ENCODE measurements around the gene FLYWCH1. TPM values are rescaled to one million over a fixed set of nuclear protein-coding genes. Genes with fewer than 3 reads are reported as not detected.

FLYWCH1 gene
- polyA plus RNA-seq, 3 donors, result 27.8 to 38.9 (median 32.4) TPM

DNA sequence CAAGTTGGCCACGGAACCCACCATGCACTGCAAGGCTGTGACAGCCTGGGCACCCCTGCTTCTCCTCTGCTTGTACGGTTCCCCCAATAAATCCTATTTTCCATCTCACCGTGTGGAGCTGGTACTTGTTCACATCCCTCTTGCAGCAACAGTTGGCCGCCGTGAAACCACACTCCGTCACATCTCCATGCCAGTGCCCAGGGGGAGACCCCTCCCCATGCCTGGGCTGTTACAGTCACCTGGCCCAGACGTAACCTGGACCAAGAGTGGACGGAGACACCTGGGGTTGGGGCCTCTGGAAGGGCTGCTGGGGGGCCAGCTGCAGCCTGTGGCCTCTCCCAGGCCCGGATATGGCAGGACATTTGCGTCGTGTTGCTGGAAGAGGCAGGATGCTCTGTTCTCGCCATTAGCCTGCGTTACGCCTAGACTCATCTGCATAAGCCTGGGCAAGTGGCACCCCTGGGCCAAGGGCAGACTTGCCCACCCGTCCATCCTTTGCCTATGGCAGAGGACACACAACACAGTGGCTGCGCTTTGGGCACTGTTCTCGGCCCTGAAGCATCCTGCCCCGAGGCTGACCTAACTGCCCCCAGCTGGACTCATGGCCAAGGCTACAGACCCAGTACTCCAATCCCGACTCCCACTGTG lies 38.1 kb downstream of the FLYWCH1 start:
- DNase-seq, result no peak

DNA sequence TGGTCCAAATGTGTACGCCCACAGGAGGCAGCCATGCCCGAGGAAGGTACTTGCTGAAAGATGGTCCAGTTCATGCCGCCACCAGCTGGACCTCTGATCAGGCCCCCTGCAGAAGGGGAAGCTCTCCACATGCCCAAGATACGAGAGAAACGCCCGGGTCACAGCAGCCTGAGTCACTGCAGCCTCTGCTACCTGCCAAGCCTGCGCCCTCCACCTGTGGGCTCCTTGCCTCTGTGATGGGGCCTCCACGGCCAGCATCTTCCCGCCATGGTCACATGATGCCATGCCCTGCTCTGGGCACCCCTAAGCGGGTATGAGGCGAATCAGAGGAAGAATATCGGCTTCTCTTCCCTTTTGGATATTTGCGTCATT lies 38.6 kb downstream of the FLYWCH1 start:
- no peak for DNase-seq

DNA sequence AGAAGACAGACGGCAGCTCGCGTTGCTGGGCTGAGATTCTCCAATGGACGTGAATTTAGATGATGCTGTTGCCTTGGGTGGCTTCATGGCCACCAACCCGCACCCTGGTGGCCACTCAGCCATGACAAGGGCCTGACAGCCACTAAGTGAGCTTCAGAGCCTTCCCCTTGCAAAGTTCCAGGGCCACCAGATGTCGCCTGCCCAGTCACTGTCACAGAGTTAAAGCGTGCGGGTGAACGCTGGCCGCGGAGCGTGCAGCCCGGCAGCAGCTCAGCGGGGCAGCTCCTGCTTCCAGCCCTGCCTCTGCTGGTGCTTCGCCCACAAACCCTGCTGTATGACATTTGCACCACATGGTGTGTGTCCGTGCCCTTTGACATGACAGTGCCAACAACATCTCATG lies 39.0 kb downstream of the FLYWCH1 start:
- no peak for DNase-seq

DNA sequence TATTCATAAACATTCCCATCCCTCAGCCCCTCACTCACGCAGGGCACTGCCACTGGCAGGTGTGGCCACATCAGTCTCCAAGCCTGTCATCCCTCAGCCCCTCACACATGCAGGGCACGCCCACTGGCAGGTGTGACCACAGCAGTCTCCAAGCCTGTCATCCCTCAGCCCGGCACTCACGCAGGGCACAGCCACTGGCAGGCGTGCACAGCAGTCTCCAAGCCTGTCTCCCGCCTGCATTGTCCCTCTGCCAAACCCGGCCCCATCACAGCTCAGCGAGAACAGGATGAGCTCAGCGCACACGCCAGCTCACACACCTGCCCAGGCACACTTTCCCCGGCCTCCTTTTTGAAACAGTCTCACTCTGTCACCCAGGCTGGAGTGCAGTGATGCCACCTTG lies 40.9 kb downstream of the FLYWCH1 start:
- no peak for DNase-seq

DNA sequence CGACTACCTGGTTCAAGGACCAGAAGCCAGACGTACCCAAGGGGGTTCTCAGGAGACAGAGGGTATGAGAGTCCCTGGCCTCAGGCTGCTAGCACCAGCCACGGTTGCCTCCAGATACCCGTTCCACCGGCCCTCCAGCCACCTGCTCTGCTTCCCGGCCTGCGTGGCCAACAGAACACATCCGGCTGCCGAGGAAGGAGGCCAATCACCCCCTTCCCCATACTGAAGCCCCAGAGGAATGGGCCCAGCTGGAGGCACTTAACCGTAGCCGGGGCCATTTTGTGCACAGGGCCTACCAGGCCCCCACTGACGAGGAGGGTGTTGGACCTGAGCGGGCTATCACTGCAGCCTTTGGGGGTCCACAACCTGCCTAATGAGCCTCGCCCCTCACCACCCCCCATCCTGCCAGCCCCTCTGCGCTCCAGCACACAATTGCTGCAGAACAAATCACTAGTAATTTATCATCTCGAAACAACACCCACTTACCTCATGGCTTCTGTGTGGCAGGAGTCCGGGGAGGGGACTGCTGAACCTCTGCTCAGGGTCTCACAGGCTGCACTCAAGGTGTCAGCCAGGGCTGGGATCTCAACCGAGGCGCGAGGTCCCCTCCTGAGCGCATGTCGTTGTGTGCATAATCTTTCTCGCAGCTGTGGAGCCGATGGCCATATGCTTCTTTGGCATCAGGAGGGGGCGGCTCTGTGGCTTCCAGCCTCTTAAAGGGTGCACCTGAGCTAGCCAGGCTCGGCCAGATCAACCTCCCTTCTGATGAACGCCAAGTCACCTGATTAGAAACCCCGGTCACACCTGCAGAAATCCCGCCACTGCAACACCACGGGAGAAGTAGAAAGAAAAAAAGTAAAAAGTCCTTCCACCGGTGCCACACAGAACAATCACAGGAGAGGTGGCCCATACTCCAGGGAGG lies 42.2 kb downstream of the FLYWCH1 start:
- no peak for DNase-seq

DNA sequence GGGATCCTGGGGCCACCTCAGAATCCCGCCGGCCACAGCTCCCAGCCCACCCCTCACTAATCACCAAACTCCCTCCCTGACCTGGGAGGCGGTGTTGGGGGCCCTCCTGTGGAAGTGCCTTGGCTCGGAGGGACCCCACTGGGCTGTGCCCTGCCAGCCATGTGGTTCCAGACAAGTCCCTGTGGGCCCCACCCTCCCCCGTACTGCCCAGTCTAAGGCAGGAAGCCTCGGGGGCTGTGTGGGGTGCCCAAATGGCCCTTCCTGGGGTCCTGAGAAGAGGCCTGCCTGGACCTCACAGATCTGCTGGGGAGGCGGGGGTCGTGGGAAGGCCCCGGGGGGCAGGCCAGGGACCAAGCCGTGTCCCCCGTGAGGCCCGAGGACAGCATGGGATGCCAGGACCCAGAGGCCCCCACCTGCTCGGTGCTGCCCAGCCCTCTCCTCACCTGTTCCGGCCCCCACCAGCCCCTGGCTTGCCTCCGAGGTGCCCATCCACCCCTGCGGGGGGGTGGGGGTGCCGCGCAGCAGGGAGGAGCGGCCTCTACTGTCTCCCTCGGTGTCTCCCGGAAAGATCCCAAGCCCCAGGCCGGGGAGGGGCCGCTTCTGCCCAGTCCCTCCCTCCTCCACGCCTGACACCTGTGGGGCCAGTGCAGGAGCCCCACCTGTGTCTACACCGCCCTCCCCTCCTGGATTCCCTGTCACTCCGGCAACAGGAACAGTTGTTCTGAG lies 43.1 kb downstream of the FLYWCH1 start:
- DNase-seq, result no peak

DNA sequence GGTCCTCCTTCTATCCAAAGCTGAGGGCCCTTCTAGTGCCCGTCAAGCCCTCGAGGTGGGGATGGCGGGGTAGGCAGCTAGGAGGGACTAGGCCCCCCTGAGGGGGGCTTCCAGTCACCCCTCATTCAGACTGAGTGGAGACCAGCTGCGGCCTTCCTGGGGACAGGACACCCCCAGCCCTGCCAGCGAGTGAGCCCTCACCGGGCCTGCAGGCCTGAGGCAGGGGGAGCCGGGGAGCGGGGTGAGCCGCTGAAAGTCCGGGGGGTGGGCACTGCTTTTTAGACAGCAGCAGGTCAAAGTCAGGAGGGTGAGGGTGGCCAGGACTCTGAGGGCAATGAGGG lies 43.7 kb downstream of the FLYWCH1 start:
- no peak for DNase-seq

DNA sequence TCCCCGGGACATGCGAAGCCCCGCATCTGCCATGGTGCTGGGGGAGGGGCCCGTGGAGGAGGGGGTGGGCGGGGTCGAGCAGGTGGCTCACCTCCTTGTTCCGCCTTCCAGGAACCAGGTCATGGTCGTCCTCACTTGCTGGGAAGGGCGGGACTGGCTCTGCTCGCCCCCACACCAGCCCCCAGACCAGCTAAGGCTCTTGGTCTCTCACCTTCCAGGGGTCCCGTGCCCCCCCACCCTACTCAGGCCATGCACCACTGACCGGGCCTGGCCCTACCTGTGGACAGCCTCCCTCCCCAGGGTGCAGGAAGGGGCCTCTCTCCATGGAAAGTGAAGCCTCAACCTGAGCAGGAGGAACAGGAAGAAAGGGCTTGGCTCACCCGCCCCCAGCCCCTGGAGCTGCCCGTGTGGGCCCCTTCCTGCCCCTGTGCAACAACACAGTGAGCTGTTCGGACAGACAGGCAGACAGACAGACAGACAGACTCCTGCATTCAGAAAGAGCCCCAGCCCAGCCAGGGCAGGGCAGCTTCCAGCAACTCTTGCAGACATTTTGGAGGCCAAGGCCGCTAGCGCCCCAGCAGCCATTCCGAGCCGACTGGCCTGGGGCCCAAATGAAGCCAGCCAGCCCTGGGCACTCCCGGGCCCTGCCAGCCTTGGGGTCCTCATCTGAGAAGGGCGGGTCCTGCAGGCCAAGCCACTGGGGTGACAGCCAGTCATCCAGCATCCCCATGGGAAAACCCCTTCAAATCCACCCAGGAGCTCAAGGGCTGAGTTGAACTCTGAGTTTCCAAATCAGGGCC lies 44.2 kb downstream of the FLYWCH1 start:
- DNase-seq, result no peak

DNA sequence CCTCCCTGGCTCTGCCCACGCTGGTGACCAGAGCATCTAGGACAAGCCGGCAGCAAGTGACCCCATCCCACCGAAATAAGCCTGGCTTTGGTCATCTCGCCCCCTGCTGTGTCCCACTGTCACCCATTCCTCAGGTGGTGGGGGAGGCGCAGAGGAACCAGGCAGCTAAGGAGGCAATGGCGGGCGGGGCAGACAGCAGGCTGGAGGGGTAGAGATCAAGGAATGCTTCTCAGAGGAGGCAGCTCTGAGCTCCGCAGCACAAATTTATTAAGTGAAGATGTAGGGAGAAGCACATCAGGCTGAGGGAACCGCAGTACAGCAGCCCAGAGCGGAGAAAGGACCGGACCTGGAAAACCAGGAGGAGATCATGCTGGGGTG lies 44.8 kb downstream of the FLYWCH1 start:
- DNase-seq, result no peak

DNA sequence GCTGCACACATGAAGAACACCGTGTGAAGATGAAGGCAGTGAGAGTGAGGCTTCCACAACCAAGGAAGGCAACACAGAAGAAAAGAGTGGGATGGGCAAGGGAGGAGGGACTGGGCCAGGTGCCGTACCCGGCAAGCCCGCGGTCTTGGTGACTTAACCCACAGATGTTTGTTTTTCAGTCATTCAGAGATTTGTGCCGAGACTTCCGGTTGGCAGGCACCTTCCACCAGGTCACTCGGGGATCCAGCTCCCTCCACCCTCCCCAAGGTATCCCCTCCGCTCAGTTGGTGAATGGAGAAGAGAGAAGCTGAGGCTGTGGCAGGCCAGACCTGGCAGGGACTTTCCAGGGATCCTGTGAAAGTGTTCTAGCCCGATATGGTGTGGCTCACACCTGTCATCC lies 47.5 kb downstream of the FLYWCH1 start:
- DNase-seq, result no peak

DNA sequence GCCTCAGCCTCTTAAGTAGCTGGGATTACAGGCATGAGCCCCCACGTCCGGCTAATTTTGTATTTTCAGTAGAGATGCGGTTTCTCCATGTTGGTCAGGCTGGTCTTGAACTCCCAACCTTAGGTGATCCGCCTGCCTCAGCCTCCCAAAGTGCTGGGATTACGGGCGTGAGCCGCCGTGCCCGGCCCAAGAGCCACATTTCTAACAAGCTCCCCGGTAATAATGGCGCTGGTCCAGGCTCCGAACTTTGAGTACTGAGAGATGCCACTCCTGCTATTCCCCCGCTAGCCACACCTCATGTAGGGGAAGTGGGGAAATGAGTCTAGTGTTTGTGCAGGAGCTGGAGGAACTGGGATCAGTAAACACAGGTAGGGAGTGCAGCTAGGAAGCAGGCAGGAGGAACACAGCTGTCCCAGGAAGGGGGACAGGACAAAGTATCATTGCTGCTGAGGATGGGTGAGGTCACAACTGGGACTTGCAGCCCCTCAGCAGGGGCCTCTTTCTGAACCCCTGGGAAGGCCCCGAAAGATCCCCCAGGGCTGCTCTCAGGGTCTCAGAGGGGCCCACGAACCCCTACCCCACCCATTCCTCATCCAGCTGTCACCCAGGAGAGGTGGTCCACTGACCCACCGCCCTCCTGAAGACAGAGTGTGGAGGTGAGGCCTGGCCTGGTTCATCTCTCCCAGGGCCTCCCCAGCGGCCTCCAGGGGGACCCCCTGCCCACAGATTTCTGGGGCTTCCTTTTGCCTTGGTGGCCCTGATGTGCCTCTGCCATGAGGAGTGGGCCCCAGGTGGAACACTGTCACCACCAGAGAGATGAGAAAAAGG lies 48.7 kb downstream of the FLYWCH1 start:
- DNase-seq, result no peak

DNA sequence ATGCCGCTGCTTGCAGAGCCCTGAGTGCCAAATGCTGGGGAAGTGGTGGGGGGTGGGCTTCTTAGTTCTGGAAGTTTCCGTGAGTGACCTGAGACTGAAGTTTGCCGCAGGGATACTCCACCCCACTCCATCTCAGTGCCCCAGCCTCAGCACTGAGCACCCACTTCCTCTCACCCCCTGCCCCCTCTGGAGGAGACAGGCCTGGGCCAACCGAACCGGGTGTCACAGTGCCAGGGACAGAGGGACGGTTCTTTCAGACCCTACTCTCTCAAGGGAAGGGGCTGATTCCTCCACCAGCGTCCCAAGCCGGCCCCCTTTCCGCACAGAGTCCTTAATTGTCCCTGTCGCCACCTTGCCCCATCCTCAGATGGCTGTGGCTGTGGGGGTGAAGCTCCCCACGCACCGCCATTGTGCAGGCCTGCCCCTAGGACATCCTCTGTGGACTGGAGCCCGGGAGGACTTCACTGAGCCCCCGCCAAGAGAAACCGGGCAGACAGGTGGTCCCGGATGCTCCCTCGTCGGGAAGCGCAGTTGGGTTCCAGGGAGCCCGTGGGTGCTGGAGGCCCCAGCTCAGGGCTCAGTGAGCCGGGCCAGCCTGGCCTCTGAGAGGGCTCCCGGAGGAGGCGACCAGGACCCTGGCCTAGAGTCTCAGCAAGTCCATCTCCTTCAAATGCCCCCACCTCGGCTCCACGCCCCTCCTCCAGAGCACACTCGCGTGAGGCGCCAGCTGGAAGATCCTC lies 50.8 kb downstream of the FLYWCH1 start:
- no peak for DNase-seq

DNA sequence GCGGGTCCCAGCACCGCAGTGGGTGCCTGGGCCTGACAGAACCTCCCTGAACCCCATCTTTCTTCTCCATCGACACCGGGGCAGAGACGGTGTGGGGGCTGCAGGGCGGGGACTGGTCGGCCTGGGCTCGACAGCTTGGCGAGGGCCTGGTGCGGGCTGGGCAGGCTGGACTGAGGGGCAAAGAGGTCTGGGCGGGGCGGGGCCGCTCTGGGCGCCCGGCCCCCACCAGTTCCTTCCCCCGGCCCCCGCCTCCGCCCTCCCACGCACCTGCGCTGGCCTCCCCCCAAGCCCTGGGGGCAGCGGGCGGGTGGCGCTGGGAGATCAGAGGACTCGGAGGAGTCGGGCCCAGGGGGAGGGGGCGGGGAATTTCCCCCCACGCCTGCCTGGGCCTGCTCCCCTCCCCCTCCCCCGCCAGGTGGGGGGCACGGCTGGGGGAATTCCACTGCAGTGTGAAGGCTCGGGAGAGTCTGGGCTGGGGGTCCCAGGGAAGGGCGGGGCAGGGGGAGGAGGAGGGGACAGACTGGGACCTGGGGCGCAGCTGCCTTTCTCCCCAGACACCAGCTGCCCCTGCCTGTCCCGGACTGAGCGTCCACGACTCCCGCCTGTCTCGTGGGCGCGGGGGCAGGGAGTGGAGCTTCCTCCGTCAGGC lies 51.5 kb downstream of the FLYWCH1 start:
- no peak for DNase-seq

DNA sequence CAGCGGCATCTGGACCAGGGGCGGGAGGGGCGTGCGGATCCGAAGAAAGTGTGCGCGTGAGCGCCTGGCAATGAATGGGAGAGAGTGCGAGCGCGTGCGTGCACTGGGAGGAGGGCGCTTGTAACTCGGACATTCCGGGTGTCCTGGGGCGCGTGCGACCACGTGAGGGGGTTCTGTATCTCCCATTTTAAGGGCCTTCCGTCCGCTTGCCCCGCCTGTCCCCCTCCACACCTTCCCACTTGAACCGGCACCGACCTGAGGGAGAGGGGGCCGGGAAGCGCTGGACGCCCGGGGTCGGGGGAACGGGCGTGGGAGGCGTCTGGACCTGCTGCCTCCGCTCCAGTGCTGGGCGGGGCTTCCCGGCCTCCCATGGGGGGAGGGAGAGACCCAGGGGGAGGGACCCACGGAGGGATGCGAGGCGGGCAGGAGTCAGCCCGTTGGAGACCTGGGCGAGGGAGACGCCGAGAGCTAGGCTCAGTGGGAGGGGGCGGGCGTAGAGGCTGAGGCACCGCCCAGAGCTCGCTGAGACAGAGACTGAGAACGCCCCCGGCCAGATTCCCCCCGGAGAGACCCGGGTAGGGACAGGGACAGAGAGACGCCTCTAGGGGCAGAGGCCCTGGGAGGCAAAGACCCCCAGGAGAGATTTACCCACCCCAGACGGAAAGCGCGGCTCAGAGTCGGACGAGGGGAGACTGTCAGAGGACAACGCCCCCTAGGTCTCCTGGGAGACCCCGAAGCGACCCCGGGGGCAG lies 52.2 kb downstream of the FLYWCH1 start, which contains the start of gene KREMEN2:
Gene KREMEN2 (plus strand): TSS at position 553 of the 752 bp plus-strand sequence. CDS start 246 bp downstream, outside the sequence.
- DNase-seq, result no peak

DNA sequence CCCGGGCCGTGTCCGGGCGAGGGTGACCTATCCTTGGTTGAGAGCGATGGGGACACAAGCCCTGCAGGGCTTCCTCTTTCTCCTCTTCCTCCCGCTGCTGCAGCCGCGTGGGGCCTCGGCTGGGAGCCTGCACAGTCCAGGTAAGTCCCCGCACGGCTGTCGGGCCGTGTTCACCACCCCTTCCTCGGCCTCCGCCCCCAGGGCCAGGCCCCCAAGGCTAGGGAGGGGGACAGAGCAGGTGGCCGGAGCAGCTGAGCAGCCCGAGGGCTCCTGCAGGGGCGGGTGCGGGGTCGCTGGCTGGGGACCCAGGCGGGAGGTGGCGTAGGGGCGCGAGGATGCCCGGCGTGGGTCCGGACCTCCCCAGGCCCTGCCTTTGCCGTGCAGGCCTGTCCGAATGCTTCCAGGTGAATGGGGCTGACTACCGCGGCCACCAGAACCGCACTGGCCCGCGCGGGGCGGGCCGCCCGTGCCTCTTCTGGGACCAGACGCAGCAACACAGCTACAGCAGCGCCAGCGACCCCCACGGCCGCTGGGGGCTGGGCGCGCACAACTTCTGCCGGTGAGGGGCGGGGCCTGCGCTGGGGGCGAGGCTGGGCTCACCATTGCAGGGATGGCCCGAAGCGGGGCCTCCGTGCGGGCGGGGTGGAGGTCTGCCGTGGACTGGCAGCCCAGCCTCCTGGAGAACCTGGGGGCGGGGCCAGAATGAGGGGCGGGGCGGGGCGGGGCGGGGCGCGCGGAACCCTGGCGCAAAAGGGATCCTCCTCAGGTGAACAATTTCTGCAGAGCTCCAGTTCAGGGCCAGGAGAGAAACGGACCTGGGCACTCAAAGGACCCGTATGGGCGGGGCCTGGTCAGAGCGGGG lies 53.0 kb downstream of the FLYWCH1 start:
- no peak for DNase-seq

DNA sequence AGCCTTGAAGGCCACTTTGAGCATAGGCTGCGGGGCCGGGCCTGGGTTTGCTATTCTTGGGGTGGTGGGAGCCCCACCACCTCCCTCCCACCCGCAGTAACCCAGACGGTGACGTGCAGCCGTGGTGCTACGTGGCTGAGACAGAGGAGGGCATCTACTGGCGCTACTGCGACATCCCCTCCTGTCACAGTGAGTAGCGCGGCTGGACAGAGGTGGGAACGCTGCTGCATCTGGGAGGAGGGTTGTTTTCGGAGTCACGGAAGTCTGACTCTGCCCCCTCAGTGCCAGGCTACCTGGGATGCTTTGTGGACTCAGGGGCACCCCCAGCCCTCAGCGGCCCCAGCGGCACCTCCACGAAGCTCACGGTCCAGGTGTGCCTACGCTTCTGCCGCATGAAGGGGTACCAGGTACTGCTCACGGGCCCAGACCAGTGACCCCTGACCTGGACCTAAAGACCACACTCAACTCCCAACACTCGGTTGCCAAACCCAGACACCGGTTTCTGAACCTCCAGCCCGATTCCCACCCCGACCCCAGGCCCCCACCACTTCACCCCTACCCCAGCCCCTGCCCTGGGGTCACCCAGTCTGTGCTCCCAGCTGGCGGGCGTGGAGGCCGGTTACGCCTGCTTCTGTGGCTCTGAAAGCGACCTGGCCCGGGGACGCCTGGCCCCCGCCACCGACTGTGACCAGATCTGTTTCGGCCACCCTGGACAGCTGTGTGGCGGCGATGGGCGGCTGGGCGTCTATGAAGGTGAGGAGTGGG lies 54.5 kb downstream of the FLYWCH1 start:
- no peak for DNase-seq

DNA sequence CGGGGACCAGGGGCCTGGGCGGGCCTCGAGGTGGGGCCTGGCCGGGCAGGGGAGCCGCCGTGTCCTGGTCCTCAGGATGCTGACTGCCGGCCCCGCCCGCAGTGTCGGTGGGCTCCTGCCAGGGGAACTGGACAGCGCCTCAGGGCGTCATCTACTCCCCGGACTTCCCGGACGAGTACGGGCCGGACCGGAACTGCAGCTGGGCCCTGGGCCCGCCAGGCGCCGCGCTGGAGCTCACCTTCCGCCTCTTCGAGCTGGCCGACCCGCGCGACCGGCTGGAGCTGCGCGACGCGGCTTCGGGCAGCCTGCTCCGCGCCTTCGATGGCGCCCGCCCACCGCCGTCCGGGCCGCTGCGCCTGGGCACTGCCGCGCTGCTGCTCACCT lies 55.1 kb downstream of the FLYWCH1 start:
- DNase-seq, result no peak
